H9 (cell line): ENCODE results near the gene ENG. TPM values are rescaled to one million over a fixed set of nuclear protein-coding genes. Genes with fewer than 3 reads are reported as not detected.

Source experiments
- DNase-seq: peaks from one replicate; pipeline ENCODE4 v3.0.0-alpha.2; 2017
- H2AFZ ChIP-seq: one replicate; pipeline ENCODE4 v1.6.1; 2013; ENCODE audit warnings: mild to moderate bottlenecking, low read length, control low read depth, moderate library complexity
- H2AK5ac ChIP-seq: 2 replicates; pipeline ENCODE4 v1.6.1; 2013; ENCODE audit warnings: low read length, control low read depth, mixed read lengths; ENCODE audit not compliant: insufficient read length
- H2BK120ac ChIP-seq: one replicate; pipeline ENCODE4 v1.6.1; 2013; ENCODE audit warnings: low read depth, mild to moderate bottlenecking, low read length, control low read depth, inconsistent platforms; ENCODE audit not compliant: poor library complexity, severe bottlenecking
- H2BK12ac ChIP-seq: 2 replicates; pipeline ENCODE4 v1.6.1; 2013; ENCODE audit warnings: low read length, control low read depth, mixed read lengths, low read depth; ENCODE audit not compliant: insufficient read length
- H2BK15ac ChIP-seq: 2 replicates; pipeline ENCODE4 v1.6.1; 2013; ENCODE audit warnings: low read depth, low read length, control low read depth
- H2BK20ac ChIP-seq: one replicate; pipeline ENCODE4 v1.6.1; 2013; ENCODE audit warnings: low read depth, mild to moderate bottlenecking, low read length, control low read depth, inconsistent platforms; ENCODE audit not compliant: poor library complexity, severe bottlenecking
- H2BK5ac ChIP-seq: 2 replicates; pipeline ENCODE4 v1.6.1; 2013; ENCODE audit warnings: low read length, control low read depth, mixed read lengths; ENCODE audit not compliant: insufficient read length
- H3K14ac ChIP-seq: 2 replicates; pipeline ENCODE4 v1.6.1; 2013; ENCODE audit warnings: low read length, control low read depth; ENCODE audit not compliant: insufficient read depth
- H3K18ac ChIP-seq: 2 replicates; pipeline ENCODE4 v1.6.1; 2013; ENCODE audit warnings: low read depth, mild to moderate bottlenecking, mixed read lengths, low read length, control low read depth; ENCODE audit not compliant: insufficient read length
- H3K23ac ChIP-seq: 2 replicates; pipeline ENCODE4 v1.6.1; 2013; ENCODE audit warnings: low read length, control low read depth, mixed read lengths, low read depth; ENCODE audit not compliant: insufficient read length
- H3K23me2 ChIP-seq: 2 replicates; pipeline ENCODE4 v1.6.1; 2013; ENCODE audit warnings: low read depth, mild to moderate bottlenecking, mixed read lengths, low read length, control low read depth; ENCODE audit not compliant: insufficient read length, poor library complexity, severe bottlenecking
- H3K27ac ChIP-seq: 2 replicates; pipeline ENCODE4 v1.5.1; 2013; ENCODE audit warnings: low read length, control low read depth, mixed read lengths, low read depth; ENCODE audit not compliant: insufficient read length
- H3K27me3 ChIP-seq: 2 replicates; pipeline ENCODE4 v1.6.1; 2013; ENCODE audit warnings: low read length, control low read depth, inconsistent platforms; ENCODE audit not compliant: insufficient read depth
- H3K4ac ChIP-seq: 2 replicates; pipeline ENCODE4 v1.6.1; 2013; ENCODE audit warnings: low read depth, mild to moderate bottlenecking, control low read depth, inconsistent platforms, low read length, moderate library complexity
- H3K4me1 ChIP-seq: 2 replicates; pipeline ENCODE4 v1.6.1; 2013; ENCODE audit warnings: low read length, control low read depth, inconsistent platforms; ENCODE audit not compliant: insufficient read depth
- H3K4me2 ChIP-seq: 2 replicates; pipeline ENCODE4 v1.6.1; 2013; ENCODE audit warnings: low read length, control low read depth, mixed read lengths; ENCODE audit not compliant: insufficient read length, insufficient read depth
- H3K56ac ChIP-seq: 2 replicates; pipeline ENCODE4 v1.6.1; 2013; ENCODE audit warnings: low read depth, mild to moderate bottlenecking, mixed read lengths, low read length, control low read depth; ENCODE audit not compliant: insufficient read length
- H3K79me1 ChIP-seq: 2 replicates; pipeline ENCODE4 v1.6.1; 2013; ENCODE audit warnings: low read depth, mild to moderate bottlenecking, moderate library complexity, low read length, control low read depth, inconsistent platforms; ENCODE audit not compliant: insufficient read depth, poor library complexity, severe bottlenecking
- H3K79me2 ChIP-seq: 2 replicates; pipeline ENCODE4 v1.6.1; 2013; ENCODE audit warnings: low read length, control low read depth, inconsistent platforms; ENCODE audit not compliant: insufficient read depth
- H3K9ac ChIP-seq: 2 replicates; pipeline ENCODE4 v1.6.1; 2013; ENCODE audit warnings: low read length, control low read depth, mixed read lengths; ENCODE audit not compliant: insufficient read length; ENCODE audit errors: extremely low read depth
- H3K9me3 ChIP-seq: one replicate; pipeline ENCODE4 v1.6.1; 2013; ENCODE audit warnings: low read depth, low read length, inconsistent platforms; ENCODE audit not compliant: control insufficient read depth
- H3T11ph ChIP-seq: one replicate; pipeline ENCODE4 v1.6.1; 2013; ENCODE audit warnings: mild to moderate bottlenecking, low read length, control low read depth, inconsistent platforms
- H4K20me1 ChIP-seq: one replicate; pipeline ENCODE4 v1.6.1; 2013; ENCODE audit not compliant: control insufficient read depth, insufficient read length, insufficient read depth
- H4K5ac ChIP-seq: 2 replicates; pipeline ENCODE4 v1.6.1; 2013; ENCODE audit warnings: low read depth, mild to moderate bottlenecking, mixed read lengths, low read length, control low read depth; ENCODE audit not compliant: insufficient read length
- H4K8ac ChIP-seq: replicated peaks from 2 replicates; pipeline ENCODE4 v1.6.1; 2013; ENCODE audit warnings: low read length, control low read depth, mixed read lengths, low read depth; ENCODE audit not compliant: insufficient read length
- H4K91ac ChIP-seq: 2 replicates; pipeline ENCODE4 v1.6.1; 2013; ENCODE audit warnings: low read depth, mild to moderate bottlenecking, moderate library complexity, mixed read lengths, low read length, control low read depth; ENCODE audit not compliant: insufficient read length
- H3K27ac Mint-ChIP-seq, 3 experiments: 2 replicates in 2 of 3; 3 replicates in 1 of 3; pipeline ENCODE4 v1.8.0; 2020 to 2021; ENCODE audit warnings: mixed read lengths in 3 of 3, mild to moderate bottlenecking in 1 of 3, moderate library complexity in 1 of 3
- H3K27me3 Mint-ChIP-seq: 2 replicates; pipeline ENCODE4 v1.8.0; 2021; ENCODE audit warnings: low read depth, mild to moderate bottlenecking, moderate library complexity, mixed read lengths
- H3K36me3 Mint-ChIP-seq, 3 experiments: 2 replicates in 2 of 3; 3 replicates in 1 of 3; pipeline ENCODE4 v1.8.0; 2020 to 2021; ENCODE audit warnings: low read depth in 3 of 3, mixed read lengths in 3 of 3; ENCODE audit not compliant: insufficient read depth in 1 of 3
- H3K4me1 Mint-ChIP-seq, 2 experiments: 2 replicates each; pipeline ENCODE4 v1.8.0; 2020; ENCODE audit warnings: mixed read lengths in 2 of 2
- H3K4me3 Mint-ChIP-seq, 2 experiments: 2 replicates in 1 of 2; 3 replicates in 1 of 2; pipeline ENCODE4 v1.8.0; 2020 to 2021; ENCODE audit warnings: mild to moderate bottlenecking in 2 of 2, mixed read lengths in 2 of 2, moderate library complexity in 1 of 2
- H3K9me3 Mint-ChIP-seq, 2 experiments: 2 replicates in 1 of 2; 3 replicates in 1 of 2; pipeline ENCODE4 v1.8.0; 2020; ENCODE audit warnings: mild to moderate bottlenecking in 2 of 2, mixed read lengths in 2 of 2, moderate library complexity in 1 of 2
- CTCF ChIP-seq: fragments of 200-600 bp; sonication (generic); conservative IDR thresholded peaks from 3 replicates; pipeline ENCODE4 v1.8.0; 2021; ENCODE audit warnings: antibody characterized with exemption, mild to moderate bottlenecking
- WGBS: extraction: QIAGEN DNeasy Blood & Tissue Kit; methylation state at CpG from one replicate; pipeline ENCODE4 v1.1.7; 2013; ENCODE audit warnings: missing lambda C conversion rate, low lambda C conversion rate, mixed read lengths; ENCODE audit not compliant: insufficient read length; ENCODE audit errors: extremely low coverage; 5-methylcytosine and 5-hydroxymethylcytosine counted together
- total RNA-seq: library from RNA; stranded (reverse); gene quantifications from 2 replicates; pipeline ENCODE4 v1.2.1, GENCODE V29; 2021

Gene ENG
- total RNA-seq, 1 experiment from 2014 or later, result 2.1 TPM

GRCh38 chr9:127812011-127812410 lies 42.4 kb downstream of the ENG start:
- Histone ChIP-seq H2BK120ac (no peak overlapping the region), H3K27ac (no peak overlapping the region), H2AK5ac (no peak overlapping the region), H3K9me3 (no peaks in the 10 kb centered on the region), H4K20me1 (no peaks in the 10 kb centered on the region), H4K91ac (no peak overlapping the region), H3K56ac (no peak overlapping the region), H3K79me1 (no peaks in the 10 kb centered on the region), H3K14ac (no peak overlapping the region), H2BK15ac (no peak overlapping the region), H3K9ac (no peak overlapping the region), H3K23ac (no peak overlapping the region), H3K18ac (no peak overlapping the region), H2AFZ (no peak overlapping the region), H3K27me3 (no peaks in the 10 kb centered on the region), H3K79me2 (no peaks in the 10 kb centered on the region), H3K4ac (no peak overlapping the region), H3T11ph (no peak overlapping the region), H3K4me2 (no peak overlapping the region), H3K4me1 (no peaks in the 10 kb centered on the region; the same call in 1 of the 2 replicates), H4K8ac (no peak overlapping the region), H2BK5ac (no peak overlapping the region), H2BK20ac (no peak overlapping the region), H2BK12ac (no peak overlapping the region), H3K23me2 (no peaks in the 10 kb centered on the region), H4K5ac (no peak overlapping the region)
- Mint-ChIP-seq H3K4me3 (no peak overlapping the region), H3K4me1 (peaks cover 2 to 7% of the 10 kb centered on the region in 2 experiments; a peak in 3 of 4 replicates), H3K27me3 (no peaks in the 10 kb centered on the region), H3K9me3 (no peaks in the 10 kb centered on the region), H3K36me3 (peaks cover 7 to 53% (median 49%) of the 10 kb centered on the region in 3 experiments; a peak in 6 of 7 replicates), H3K27ac (no peak overlapping the region)
- no peak for DNase-seq
- WGBS, result no CpG with 5 or more reads among the region's 6 CpGs
- no peak for TF ChIP-seq CTCF
